Neural cell (in vitro differentiated cells): ENCODE results near the gene MRPL28. TPM values are rescaled to one million over a fixed set of nuclear protein-coding genes. Genes with fewer than 3 reads are reported as not detected.

Experiments
- H2AFZ ChIP-seq: fragments of 200-600, 300-800 bp; sonication (generic), shearing (Covaris generic); 2 replicates; pipeline ENCODE4 v1.6.0; 2014; ENCODE audit warnings: low read depth, mild to moderate bottlenecking, antibody characterized with exemption, low read length, moderate library complexity
- H3F3A ChIP-seq: fragments of 200-600 bp; shearing (Covaris generic); 2 replicates; pipeline ENCODE4 v1.6.1; 2016; ENCODE audit warnings: mild to moderate bottlenecking, moderate library complexity, mixed read lengths, antibody characterized with exemption, low read length; ENCODE audit not compliant: insufficient read depth, poor library complexity, severe bottlenecking
- H3K27ac ChIP-seq: fragments of 200-600, 300-800 bp; sonication (generic), shearing (Covaris generic); 2 replicates; pipeline ENCODE4 v1.5.1; 2014; ENCODE audit warnings: mild to moderate bottlenecking, low read length, moderate library complexity
- H3K27me3 ChIP-seq: fragments of 300-800, 200-600 bp; sonication (generic), shearing (Covaris generic); 2 replicates; pipeline ENCODE4 v1.6.0; 2014; ENCODE audit warnings: mild to moderate bottlenecking, low read depth, low read length, moderate library complexity; ENCODE audit not compliant: insufficient read depth
- H3K36me3 ChIP-seq: fragments of 300-800, 200-600 bp; sonication (generic), shearing (Covaris generic); 2 replicates; pipeline ENCODE4 v1.5.1; 2014; ENCODE audit warnings: mild to moderate bottlenecking, antibody characterized with exemption, low read length, moderate library complexity; ENCODE audit not compliant: insufficient read depth
- H3K4me2 ChIP-seq: fragments of 300-800, 200-600 bp; sonication (generic), shearing (Covaris generic); 2 replicates; pipeline ENCODE4 v1.6.0; 2014; ENCODE audit warnings: mild to moderate bottlenecking, low read length
- H3K4me3 ChIP-seq: fragments of 300-800, 200-600 bp; sonication (generic), shearing (Covaris generic); 2 replicates; pipeline ENCODE4 v1.5.1; 2014; ENCODE audit warnings: mild to moderate bottlenecking, low read length, moderate library complexity
- H3K79me2 ChIP-seq: fragments of 200-600 bp; shearing (Covaris generic); replicated peaks from 2 replicates; pipeline ENCODE4 v1.6.0; 2014; ENCODE audit warnings: mild to moderate bottlenecking, low read length, moderate library complexity; ENCODE audit not compliant: insufficient read depth
- H3K9ac ChIP-seq: fragments of 300-800, 200-600 bp; sonication (generic), shearing (Covaris generic); 2 replicates; pipeline ENCODE4 v1.6.1; 2016; ENCODE audit warnings: mild to moderate bottlenecking, low read length, mixed read lengths
- H3K9me2 ChIP-seq: fragments of 200-600 bp; shearing (Covaris generic); 2 replicates; pipeline ENCODE4 v1.6.1; 2016; ENCODE audit warnings: mild to moderate bottlenecking, low read length, mixed read lengths; ENCODE audit not compliant: insufficient read depth
- H3K9me3 ChIP-seq: fragments of 200-600, 300-800 bp; sonication (generic), shearing (Covaris generic); 2 replicates; pipeline ENCODE4 v1.6.1; 2016; ENCODE audit warnings: mild to moderate bottlenecking, mixed run types, low read length, moderate library complexity, mixed read lengths
- H4K20me1 ChIP-seq: fragments of 200-600 bp; shearing (Covaris generic); 2 replicates; pipeline ENCODE4 v1.6.1; 2016; ENCODE audit warnings: mild to moderate bottlenecking, mixed run types; ENCODE audit not compliant: insufficient read depth
- CTCF ChIP-seq: fragments of 450-650 bp; IDR thresholded peaks from 2 replicates; pipeline ENCODE4 v1.5.1; 2014; ENCODE audit warnings: antibody characterized with exemption, mild to moderate bottlenecking, moderate library complexity; ENCODE audit not compliant: poor library complexity, severe bottlenecking
- EP300 ChIP-seq: fragments of 450-650 bp; conservative IDR thresholded peaks from 2 replicates; pipeline ENCODE4 v1.6.1; 2014; ENCODE audit warnings: antibody characterized with exemption, mild to moderate bottlenecking, moderate library complexity; ENCODE audit not compliant: poor library complexity, severe bottlenecking
- EZH2 ChIP-seq: fragments of 200-600, 300-800 bp; shearing (Covaris generic), sonication (generic); IDR thresholded peaks from 2 replicates; pipeline ENCODE4 v1.6.1; 2014; ENCODE audit warnings: antibody characterized with exemption, low read length, borderline replicate concordance, mild to moderate bottlenecking; ENCODE audit not compliant: insufficient read depth, poor library complexity, severe bottlenecking
- MXI1 ChIP-seq: fragments of 450-650 bp; conservative IDR thresholded peaks from 2 replicates; pipeline ENCODE4 v1.6.1; 2014; ENCODE audit warnings: antibody characterized with exemption, mild to moderate bottlenecking; ENCODE audit not compliant: poor library complexity, severe bottlenecking
- POLR2AphosphoS5 ChIP-seq: IDR thresholded peaks from 2 replicates; pipeline ENCODE4 v1.6.1; 2012
- RAD21 ChIP-seq: fragments of 450-650 bp; conservative IDR thresholded peaks from 2 replicates; pipeline ENCODE4 v1.6.1; 2014; ENCODE audit warnings: antibody characterized with exemption, mild to moderate bottlenecking, moderate library complexity
- SMC3 ChIP-seq: fragments of 450-650 bp; conservative IDR thresholded peaks from 2 replicates; pipeline ENCODE4 v1.6.1; 2014; ENCODE audit warnings: antibody characterized with exemption, mild to moderate bottlenecking, moderate library complexity; ENCODE audit not compliant: poor library complexity
- TAF1 ChIP-seq: IDR thresholded peaks from 2 replicates; pipeline ENCODE4 v1.6.1; 2012; ENCODE audit warnings: low read depth
- polyA plus RNA-seq: library from polyadenylated mRNA; depleted of rRNA; stranded (reverse); fragments of >200 nt; gene quantifications from 2 replicates; pipeline ENCODE4 v1.2.3, GENCODE V29; 2014
- TF ChIP-seq, protein P1 (sequence below): IDR thresholded peaks from 2 replicates; pipeline ENCODE4 v1.6.1; 2012; ENCODE audit warnings: borderline replicate concordance

The MRPL28 gene
- polyA plus RNA-seq, 1 donor from 2014 or later: 134 TPM

DNA sequence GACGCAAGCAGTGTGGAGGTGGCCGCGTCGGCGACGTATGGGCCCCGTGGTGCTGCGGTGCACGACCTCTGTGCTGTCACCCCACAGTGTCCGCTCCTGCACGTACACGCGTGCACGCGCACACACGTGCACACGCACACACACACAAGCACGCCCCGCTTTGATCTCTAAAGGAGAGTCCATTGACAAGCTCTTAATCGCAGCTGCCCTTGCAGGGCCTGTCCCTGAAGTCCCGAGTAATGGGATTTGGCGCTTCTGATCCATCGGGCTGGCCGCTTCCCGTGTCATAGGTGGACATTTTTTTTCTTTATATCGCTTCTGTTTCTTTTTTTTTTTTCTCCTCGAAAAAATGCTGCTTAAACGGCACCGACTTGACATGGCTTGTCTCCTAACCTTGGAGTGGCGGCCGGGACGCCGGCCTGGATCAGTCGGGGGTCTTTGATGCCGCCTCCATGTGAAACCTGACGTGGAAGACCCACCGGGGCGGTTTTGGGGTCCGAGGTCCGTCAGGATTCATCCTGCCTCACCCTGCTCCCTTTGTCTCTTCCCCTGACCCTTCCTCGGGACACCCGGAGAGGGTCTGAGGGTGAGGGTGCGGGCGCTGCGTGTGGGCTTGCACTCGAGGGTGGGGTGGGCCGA, 9.5 kb downstream of the MRPL28 start:
- Histone ChIP-seq H3K9ac (no peak overlapping the region), H3K27ac (no peak overlapping the region)
- TF ChIP-seq EZH2: no peak
- no peak for TF ChIP-seq POLR2AphosphoS5
- no peak for TF ChIP-seq MXI1
- TF ChIP-seq, protein P1, sequence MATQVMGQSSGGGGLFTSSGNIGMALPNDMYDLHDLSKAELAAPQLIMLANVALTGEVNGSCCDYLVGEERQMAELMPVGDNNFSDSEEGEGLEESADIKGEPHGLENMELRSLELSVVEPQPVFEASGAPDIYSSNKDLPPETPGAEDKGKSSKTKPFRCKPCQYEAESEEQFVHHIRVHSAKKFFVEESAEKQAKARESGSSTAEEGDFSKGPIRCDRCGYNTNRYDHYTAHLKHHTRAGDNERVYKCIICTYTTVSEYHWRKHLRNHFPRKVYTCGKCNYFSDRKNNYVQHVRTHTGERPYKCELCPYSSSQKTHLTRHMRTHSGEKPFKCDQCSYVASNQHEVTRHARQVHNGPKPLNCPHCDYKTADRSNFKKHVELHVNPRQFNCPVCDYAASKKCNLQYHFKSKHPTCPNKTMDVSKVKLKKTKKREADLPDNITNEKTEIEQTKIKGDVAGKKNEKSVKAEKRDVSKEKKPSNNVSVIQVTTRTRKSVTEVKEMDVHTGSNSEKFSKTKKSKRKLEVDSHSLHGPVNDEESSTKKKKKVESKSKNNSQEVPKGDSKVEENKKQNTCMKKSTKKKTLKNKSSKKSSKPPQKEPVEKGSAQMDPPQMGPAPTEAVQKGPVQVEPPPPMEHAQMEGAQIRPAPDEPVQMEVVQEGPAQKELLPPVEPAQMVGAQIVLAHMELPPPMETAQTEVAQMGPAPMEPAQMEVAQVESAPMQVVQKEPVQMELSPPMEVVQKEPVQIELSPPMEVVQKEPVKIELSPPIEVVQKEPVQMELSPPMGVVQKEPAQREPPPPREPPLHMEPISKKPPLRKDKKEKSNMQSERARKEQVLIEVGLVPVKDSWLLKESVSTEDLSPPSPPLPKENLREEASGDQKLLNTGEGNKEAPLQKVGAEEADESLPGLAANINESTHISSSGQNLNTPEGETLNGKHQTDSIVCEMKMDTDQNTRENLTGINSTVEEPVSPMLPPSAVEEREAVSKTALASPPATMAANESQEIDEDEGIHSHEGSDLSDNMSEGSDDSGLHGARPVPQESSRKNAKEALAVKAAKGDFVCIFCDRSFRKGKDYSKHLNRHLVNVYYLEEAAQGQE: no peak
- no peak for TF ChIP-seq EP300
- no peak for TF ChIP-seq RAD21
- TF ChIP-seq SMC3: no peak
- no peak for TF ChIP-seq TAF1
- no peak for TF ChIP-seq CTCF

GRCh38 chr16:359871-360697, 10.3 kb downstream of the MRPL28 start:
- H4K20me1 ChIP-seq: no peaks in the 10 kb centered on the region
- no peak for TF ChIP-seq RAD21
- TF ChIP-seq, protein P1: no peak
- TF ChIP-seq POLR2AphosphoS5: no peak
- TF ChIP-seq MXI1: no peak
- TF ChIP-seq SMC3: no peak
- TF ChIP-seq TAF1: no peak
- TF ChIP-seq EP300: no peak
- no peak for TF ChIP-seq EZH2
- TF ChIP-seq CTCF: no peak
- no peak overlapping the region for H3K9ac ChIP-seq
- no peaks in the 10 kb centered on the region for H3K9me3 ChIP-seq
- no peak overlapping the region for H2AFZ ChIP-seq
- no peaks in the 10 kb centered on the region for H3K27me3 ChIP-seq
- H3K4me2 ChIP-seq: no peak overlapping the region
- no peak overlapping the region for H3K4me3 ChIP-seq
- no peak overlapping the region for H3K27ac ChIP-seq
- no peaks in the 10 kb centered on the region for H3K9me2 ChIP-seq
- no peaks in the 10 kb centered on the region for H3F3A ChIP-seq
- no peaks in the 10 kb centered on the region for H3K36me3 ChIP-seq
- no peaks in the 10 kb centered on the region for H3K79me2 ChIP-seq

More for the DNA sequence above, 9.5 kb downstream of the MRPL28 start:
- no peaks in the 10 kb centered on the region for H3K9me2 ChIP-seq
- H2AFZ ChIP-seq: no peak overlapping the region
- H3K36me3 ChIP-seq: no peaks in the 10 kb centered on the region
- no peaks in the 10 kb centered on the region for H4K20me1 ChIP-seq
- no peaks in the 10 kb centered on the region for H3K9me3 ChIP-seq
- no peaks in the 10 kb centered on the region for H3K79me2 ChIP-seq
- H3K4me3 ChIP-seq: no peak overlapping the region
- H3K27me3 ChIP-seq: no peaks in the 10 kb centered on the region
- no peak overlapping the region for H3K4me2 ChIP-seq
- no peaks in the 10 kb centered on the region for H3F3A ChIP-seq
